IPS-NIHi7 (cell line): ENCODE results near the gene MYL10.
A peak's percentile ranks its signal among the peaks of the same experiment; 100 is the strongest.

Source experiments
- DNase-seq: peaks from one replicate; pipeline ENCODE4 v3.0.0; 2012; ENCODE audit warnings: mixed read lengths; ENCODE audit errors: extremely low spot score

The MYL10 gene

DNA sequence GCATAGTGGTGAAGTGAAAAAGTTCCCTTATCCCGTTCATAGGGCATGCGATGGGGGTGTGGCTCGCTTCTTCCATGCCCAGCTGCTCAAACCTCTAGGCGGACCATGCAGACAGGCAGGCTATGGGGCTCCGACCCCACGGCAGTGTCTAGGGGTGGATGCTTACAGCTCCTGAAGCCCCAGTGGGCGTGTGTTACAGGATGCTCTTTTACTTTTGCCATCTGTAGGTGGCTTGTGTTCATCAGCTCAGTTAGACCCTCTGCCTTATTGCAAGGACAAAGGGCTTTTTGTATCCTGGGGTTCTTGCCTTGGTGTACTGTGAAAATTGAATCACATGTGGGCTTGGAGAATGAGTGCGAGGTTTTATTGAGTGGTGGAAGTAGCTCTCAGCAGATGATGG lies at the start of gene MYL10:
MYL10 (minus strand) TSS at position 126 of the 400 bp plus-strand sequence. CDS start 178 bp downstream, outside the sequence.
- no peak for DNase-seq

DNA sequence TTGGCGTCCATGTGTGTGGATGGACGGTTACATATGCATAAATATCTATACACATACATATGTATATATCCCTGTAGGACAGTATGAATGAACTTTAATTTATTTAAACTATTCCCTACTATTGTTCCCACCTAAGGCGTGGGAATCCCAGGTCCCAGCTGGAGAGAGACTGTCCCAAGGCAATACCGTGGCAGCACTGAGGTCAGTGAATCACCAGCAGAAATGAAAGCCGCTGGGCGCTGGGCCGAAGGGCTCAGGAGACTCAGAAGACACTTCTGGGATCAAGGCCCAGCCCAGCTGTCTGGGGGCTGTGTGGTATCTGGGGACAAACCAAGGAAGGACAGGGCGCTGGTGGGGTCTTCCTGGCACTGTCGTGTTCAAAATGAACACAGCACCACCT lies 49.6 kb upstream of the MYL10 start:
- DNase-seq: no peak

- DNase-seq: no peak
These were observed 48.8 kb upstream of the MYL10 start for GRCh38 chr7:101677797-101678479.

- DNase-seq: no peak
These were observed 48.3 kb upstream of the MYL10 start for GRCh38 chr7:101677391-101677790.

GRCh38 chr7:101676956-101677355 lies 47.9 kb upstream of the MYL10 start:
- no peak for DNase-seq

DNA sequence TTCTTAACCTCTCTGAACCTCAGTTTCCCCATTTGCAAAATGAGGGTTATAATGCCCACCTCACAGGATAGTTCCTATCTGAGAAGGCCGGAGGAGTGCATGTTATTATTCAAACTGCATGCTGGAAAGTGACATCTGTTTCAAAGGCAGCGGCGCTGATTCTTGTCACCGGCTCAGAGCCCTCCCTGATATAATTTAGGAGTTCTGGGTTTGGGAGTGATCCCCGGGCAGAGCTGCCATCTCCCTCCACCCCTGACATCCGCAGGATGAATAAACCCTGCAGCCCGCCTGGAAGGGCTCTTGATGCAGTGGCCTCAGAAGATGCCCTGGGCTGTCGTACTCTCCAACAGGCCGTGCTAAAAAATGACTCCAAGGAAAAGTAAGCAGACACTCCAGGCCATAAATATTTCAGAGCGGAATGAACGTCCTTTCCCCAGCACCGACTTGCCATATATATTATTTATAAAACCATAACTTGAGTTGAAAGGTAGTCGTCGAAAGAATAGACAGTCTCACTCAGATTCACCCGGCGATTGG lies 47.0 kb upstream of the MYL10 start:
- no peak for DNase-seq

- DNase-seq: no peak
These were observed 45.3 kb upstream of the MYL10 start for GRCh38 chr7:101674439-101674838.

DNA sequence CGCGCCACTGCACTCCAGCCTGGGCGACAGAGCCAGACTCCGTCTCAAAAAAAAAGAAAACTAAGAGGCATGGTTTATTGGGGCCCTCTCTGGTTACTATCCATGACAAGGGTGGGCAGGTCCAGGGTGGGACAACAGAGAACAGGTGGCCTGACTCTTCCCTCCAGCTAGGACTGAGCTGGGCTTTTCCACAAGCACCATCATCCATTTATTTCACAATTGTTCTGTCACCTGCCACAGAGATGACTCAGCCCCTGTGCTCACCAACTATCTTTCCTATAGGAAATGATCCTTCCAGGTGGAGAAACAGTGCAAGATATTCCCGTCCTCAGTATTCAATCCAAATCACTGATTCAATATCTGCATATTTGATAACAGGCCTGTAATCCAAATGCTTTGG lies 44.9 kb upstream of the MYL10 start:
- no peak for DNase-seq

GRCh38 chr7:101673315-101673714 lies 44.2 kb upstream of the MYL10 start:
- no peak for DNase-seq

- peak; percentile 8 for DNase-seq
These were observed 42.6 kb upstream of the MYL10 start for GRCh38 chr7:101671371-101672356.

DNA sequence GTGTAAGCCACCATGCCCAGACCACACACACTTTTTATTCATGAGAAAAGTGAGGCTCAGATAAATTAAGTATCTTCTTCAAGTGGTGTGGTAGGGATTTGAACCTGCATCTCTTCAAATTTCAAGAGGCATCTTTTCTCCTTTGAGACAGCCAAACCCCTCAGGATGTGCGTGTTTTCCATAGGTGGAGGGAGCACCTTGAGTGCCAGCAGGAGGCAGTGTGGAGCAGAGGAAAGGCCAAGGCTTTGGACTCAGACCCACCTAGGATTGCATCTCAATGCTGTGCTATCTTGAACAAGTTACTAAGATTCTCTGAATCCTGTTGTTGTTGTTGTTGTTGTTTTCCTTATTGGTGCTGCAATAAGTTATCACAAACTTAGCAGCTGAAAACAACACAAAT lies 40.2 kb upstream of the MYL10 start:
- DNase-seq: peak; percentile 42

DNA sequence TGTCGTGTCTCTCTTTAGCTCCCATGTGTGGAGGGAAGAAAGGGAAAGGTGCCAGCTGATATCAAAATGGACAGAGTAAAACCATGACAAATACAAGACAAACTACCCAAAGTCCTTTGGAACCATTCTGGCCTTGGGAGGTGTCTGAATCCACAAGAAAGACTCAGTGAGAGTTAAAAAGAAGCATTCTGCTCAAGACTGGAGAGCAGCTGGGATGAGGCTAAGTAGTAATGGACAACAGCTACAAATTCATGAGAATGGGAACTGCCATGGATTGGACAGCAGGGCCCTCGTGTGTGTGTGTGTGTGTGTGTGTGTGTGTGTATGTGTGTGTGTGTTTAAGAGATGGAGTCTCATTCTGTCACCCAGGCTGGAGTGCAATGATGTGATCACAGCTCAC lies 39.6 kb upstream of the MYL10 start:
- DNase-seq: no peak

DNA sequence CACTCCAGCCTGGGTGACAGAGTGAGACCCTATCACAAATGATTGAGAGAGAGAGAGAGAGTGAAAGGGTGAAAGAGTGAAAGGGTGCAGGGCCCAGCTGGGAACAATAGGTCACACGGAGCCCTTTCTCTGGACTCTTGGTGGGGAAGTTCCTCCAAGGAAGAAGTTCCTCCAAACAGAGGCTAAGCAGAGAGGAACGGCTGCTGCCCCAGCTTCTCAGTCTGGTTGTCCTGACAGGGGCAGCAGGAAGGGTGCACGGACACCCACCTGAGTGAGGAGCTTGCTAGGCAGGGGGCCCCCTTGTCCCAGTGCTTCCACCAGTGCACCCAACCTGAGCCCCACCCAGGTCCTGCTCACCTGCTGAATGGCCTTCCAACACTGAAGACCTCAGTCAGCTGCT lies 38.8 kb upstream of the MYL10 start:
- DNase-seq: no peak

- no peak for DNase-seq
These were observed 38.3 kb upstream of the MYL10 start for GRCh38 chr7:101667399-101667798.

- no peak for DNase-seq
These were observed 37.6 kb upstream of the MYL10 start for GRCh38 chr7:101666741-101667140.

- no peak for DNase-seq
These were observed 37.2 kb upstream of the MYL10 start for GRCh38 chr7:101666293-101666692.

- no peak for DNase-seq
These were observed 35.9 kb upstream of the MYL10 start for GRCh38 chr7:101664893-101665471.

DNA sequence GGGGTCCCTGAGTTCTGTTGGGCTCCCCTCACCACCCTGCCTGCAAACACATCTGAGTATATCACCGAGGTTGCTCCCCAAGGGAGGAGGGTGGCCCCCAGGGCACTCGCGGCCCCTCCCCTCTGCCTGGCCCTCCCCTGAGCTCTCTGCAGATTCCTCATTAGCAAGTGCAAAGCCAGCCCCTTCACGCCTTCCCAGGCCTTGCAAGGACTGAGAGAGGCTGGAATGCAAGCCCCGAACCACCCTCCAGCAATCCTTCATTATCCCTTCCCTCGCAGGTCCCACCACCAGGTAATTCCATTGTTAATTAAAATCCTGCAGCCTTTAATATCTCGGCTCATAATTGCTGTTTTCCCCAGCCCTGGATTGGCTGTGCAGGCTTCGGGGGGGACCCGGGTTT lies 35.3 kb upstream of the MYL10 start:
- DNase-seq: peak; percentile 80

GRCh38 chr7:101663747-101664146 lies 34.7 kb upstream of the MYL10 start:
- no peak for DNase-seq

- no peak for DNase-seq
These were observed 33.4 kb upstream of the MYL10 start for GRCh38 chr7:101662447-101662998.

DNA sequence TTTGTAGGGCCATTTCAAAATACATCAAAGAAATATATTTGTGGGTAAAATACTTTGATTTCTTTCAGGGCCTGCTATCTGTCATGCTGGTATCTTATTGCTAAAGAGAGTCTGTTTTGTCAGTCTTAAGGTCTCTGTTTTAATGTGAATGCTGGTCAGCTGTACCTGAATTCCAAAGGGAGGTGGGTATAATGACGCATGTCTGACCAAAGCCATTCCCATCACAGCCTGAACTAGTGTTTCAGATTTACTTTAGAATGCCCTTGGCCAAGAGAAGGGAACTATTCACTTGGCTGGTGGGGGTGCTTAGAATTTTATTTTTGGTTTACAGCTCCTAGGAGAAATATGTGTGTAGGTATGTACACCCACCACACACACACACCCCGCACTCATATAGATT lies 30.6 kb upstream of the MYL10 start:
- no peak for DNase-seq

GRCh38 chr7:101657171-101657570 lies 28.1 kb upstream of the MYL10 start:
- no peak for DNase-seq
